Vagina (tissue), 2 donors: ENCODE results near the gene MELTF. TPM values are rescaled to one million over a fixed set of nuclear protein-coding genes. Genes with fewer than 3 reads are reported as not detected.

Experiments
- DNase-seq, 2 donors: peaks; one replicate each; pipeline ENCODE4 v3.0.0-alpha.2; 2017; ENCODE audit errors: extremely low spot score in 2 of 2
- H3K27ac ChIP-seq: fragments of 200-600 bp; sonication (generic); one replicate; pipeline ENCODE4 v1.5.1; 2019
- H3K27me3 ChIP-seq: fragments of 200-600 bp; sonication (generic); one replicate; pipeline ENCODE4 v1.5.1; 2019
- H3K36me3 ChIP-seq, 2 donors: fragments of 200-600 bp; sonication (generic); one replicate each; pipeline ENCODE4 v1.5.1; 2017 to 2019
- H3K4me1 ChIP-seq: fragments of 200-600 bp; sonication (generic); one replicate; pipeline ENCODE4 v1.5.1; 2019
- H3K4me3 ChIP-seq, 2 donors: fragments of 200-600 bp; sonication (generic); 1 replicate in 1 of 2; 2 replicates in 1 of 2; pipeline ENCODE4 v1.5.1; 2016 to 2019
- H3K9me3 ChIP-seq: fragments of 200-600 bp; sonication (generic); one replicate; pipeline ENCODE4 v1.5.1; 2019
- POLR2A ChIP-seq, 2 donors: fragments of 450-650 bp; IDR thresholded peaks; one replicate each; pipeline ENCODE4 v1.6.1; 2017; ENCODE audit warnings: antibody characterized with exemption in 2 of 2, mild to moderate bottlenecking in 2 of 2, moderate library complexity in 2 of 2
- POLR2AphosphoS5 ChIP-seq, 2 donors: sonication (generic); formaldehyde crosslinking; IDR thresholded peaks; one replicate each; pipeline ENCODE4 v1.9.0; 2017; ENCODE audit warnings: antibody characterized with exemption in 2 of 2, mild to moderate bottlenecking in 2 of 2, low read depth in 1 of 2; ENCODE audit not compliant: insufficient read depth in 1 of 2
- intact Hi-C: fragments of 100-400 bp; cut with DNase I; formaldehyde crosslinking; loops from one replicate; pipeline ENCODE4 v1.15.1; 2023
- total RNA-seq: library from RNA; depleted of rRNA; stranded (reverse); fragments of >200 nt; gene quantifications from one replicate; pipeline ENCODE4 v1.2.3, GENCODE V29; 2016
- TF ChIP-seq, protein P1 (sequence below), 3 experiments: fragments of 450-650 bp in 2 of 3; fragments of 200-600 bp in 1 of 3; sonication (generic) in 1 of 3; IDR thresholded peaks; one replicate each; pipeline ENCODE4 v1.5.1; 2017 to 2019; ENCODE audit warnings: antibody characterized with exemption in 3 of 3, mild to moderate bottlenecking in 2 of 3, moderate library complexity in 2 of 3

Gene MELTF
- total RNA-seq, 1 donor from 2014 or later: 23.6 TPM

- Histone ChIP-seq H3K9me3 (no peaks in the 10 kb centered on the region), H3K27me3 (no peaks in the 10 kb centered on the region), H3K4me1 (peaks cover 26% of the 10 kb centered on the region), H3K36me3 (no peaks in the 10 kb centered on the region), H3K27ac (peak overlapping the region; percentile 69), H3K4me3 (peak overlapping the region; percentile 50 to 68)
- TF ChIP-seq POLR2AphosphoS5 (IDR thresholded peaks at IDR 0.05; ENCODE audit: insufficient read depth in 1 of 2, low read depth in 1 of 2): peak in 1 of 2 donors; percentile 19
- TF ChIP-seq, protein P1, sequence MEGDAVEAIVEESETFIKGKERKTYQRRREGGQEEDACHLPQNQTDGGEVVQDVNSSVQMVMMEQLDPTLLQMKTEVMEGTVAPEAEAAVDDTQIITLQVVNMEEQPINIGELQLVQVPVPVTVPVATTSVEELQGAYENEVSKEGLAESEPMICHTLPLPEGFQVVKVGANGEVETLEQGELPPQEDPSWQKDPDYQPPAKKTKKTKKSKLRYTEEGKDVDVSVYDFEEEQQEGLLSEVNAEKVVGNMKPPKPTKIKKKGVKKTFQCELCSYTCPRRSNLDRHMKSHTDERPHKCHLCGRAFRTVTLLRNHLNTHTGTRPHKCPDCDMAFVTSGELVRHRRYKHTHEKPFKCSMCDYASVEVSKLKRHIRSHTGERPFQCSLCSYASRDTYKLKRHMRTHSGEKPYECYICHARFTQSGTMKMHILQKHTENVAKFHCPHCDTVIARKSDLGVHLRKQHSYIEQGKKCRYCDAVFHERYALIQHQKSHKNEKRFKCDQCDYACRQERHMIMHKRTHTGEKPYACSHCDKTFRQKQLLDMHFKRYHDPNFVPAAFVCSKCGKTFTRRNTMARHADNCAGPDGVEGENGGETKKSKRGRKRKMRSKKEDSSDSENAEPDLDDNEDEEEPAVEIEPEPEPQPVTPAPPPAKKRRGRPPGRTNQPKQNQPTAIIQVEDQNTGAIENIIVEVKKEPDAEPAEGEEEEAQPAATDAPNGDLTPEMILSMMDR (IDR thresholded peaks at IDR 0.05): no peak
- no peak for TF ChIP-seq POLR2A (IDR thresholded peaks at IDR 0.05)
- DNase-seq: peak in 1 of 2 donors; percentile 86
- intact Hi-C loops: no loop called here
Measured at GRCh38 chr3:197028728-197029510, 698 bp downstream of the MELTF start.

DNA sequence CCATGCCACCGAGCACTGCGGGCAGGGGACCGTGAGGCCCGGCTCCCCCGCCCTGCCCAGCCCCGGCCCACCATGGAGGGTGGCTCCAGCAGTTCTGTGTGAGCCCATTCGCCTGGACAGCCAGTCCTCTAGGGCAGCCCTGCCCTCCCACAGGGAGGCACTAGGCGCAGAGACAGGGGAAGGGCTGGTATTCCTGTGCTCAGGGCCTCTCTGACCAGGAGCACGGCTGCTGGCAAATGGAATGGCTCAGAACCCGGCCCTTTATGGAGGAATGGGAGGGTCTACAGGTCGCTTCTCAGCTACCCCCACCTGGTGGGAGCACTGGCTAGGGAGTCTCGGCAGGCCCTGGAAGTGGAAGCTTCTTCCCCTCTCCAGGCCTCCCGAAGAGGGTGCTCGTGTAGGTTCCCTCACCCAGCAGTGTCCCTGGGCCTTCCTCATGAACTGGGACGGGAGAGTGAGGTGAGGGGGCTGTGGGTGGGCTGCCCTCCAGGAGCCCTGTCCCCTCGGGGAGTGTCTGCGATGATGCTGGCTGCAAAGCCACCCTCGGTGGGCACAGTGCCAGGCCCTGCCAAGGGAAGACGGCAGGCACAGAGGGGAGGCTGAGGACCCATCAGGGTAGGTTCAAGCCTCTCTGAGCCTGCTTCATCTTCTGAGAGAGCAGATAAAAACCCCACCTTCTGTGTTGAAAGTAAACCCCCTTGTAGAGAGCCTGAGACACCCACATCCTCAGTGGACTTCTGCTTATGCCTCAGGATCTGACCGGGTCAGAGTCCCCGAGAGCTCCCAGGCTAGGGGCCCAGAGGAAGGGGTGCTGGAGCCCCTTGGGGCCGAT lies 1.5 kb downstream of the MELTF start:
- intact Hi-C loops: no loop called here
- peak in 1 of 2 donors; percentile 86 for DNase-seq
- Histone ChIP-seq H3K4me1 (peaks cover 26% of the 10 kb centered on the region), H3K36me3 (no peaks in the 10 kb centered on the region), H3K9me3 (no peaks in the 10 kb centered on the region), H3K4me3 (peak overlapping the region; percentile 50 to 68), H3K27me3 (no peaks in the 10 kb centered on the region), H3K27ac (peak overlapping the region; percentile 69)
- TF ChIP-seq, protein P1 (IDR thresholded peaks at IDR 0.05): no peak
- TF ChIP-seq POLR2A (IDR thresholded peaks at IDR 0.05) (no peak), POLR2AphosphoS5 (IDR thresholded peaks at IDR 0.05; ENCODE audit: insufficient read depth in 1 of 2, low read depth in 1 of 2) (no peak)

- H3K9me3 ChIP-seq: no peaks in the 10 kb centered on the region
- H3K4me3 ChIP-seq: no peak overlapping the region
- peaks cover 26% of the 10 kb centered on the region for H3K4me1 ChIP-seq
- DNase-seq: peak in 1 of 2 donors; percentile 85
- H3K27me3 ChIP-seq: no peaks in the 10 kb centered on the region
- TF ChIP-seq POLR2A (IDR thresholded peaks at IDR 0.05) (no peak), POLR2AphosphoS5 (IDR thresholded peaks at IDR 0.05; ENCODE audit: insufficient read depth in 1 of 2, low read depth in 1 of 2) (no peak)
- TF ChIP-seq, protein P1 (IDR thresholded peaks at IDR 0.05): no peak
- no peaks in the 10 kb centered on the region for H3K36me3 ChIP-seq
- no peak overlapping the region for H3K27ac ChIP-seq
- intact Hi-C loops: no loop called here
Measured at GRCh38 chr3:197027151-197027895, 2.3 kb downstream of the MELTF start.

DNA sequence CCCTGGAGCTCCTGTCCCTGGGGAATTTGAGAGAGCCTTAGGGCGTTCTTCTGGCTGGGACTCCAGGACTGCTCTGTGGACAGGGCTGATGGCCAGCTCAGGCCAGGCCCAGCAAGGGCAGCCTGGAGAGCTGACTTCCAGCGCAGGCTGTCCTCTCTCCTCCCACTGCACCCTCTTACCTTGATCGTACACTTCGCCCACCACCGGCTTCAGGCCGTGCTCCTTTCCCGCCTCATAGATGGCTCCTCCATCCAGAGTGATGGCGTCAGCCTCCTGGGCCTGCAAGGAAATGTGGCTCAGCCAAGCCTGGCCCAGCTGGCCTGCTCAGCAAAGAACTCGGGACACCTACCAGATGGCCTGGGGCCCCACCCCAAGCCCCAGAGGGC lies 3.1 kb downstream of the MELTF start:
- peaks cover 24% of the 10 kb centered on the region for H3K4me1 ChIP-seq
- TF ChIP-seq POLR2A (IDR thresholded peaks at IDR 0.05) (no peak), POLR2AphosphoS5 (IDR thresholded peaks at IDR 0.05; ENCODE audit: insufficient read depth in 1 of 2, low read depth in 1 of 2) (no peak)
- TF ChIP-seq, protein P1 (IDR thresholded peaks at IDR 0.05): no peak
- H3K27me3 ChIP-seq: no peaks in the 10 kb centered on the region
- H3K36me3 ChIP-seq: no peaks in the 10 kb centered on the region
- H3K4me3 ChIP-seq: no peak overlapping the region
- intact Hi-C loops: no loop called here
- H3K9me3 ChIP-seq: no peaks in the 10 kb centered on the region
- no peak overlapping the region for H3K27ac ChIP-seq
- DNase-seq: no peak
